Measurements from ENCODE around the gene DGCR8. TPM values are rescaled to one million over a fixed set of nuclear protein-coding genes. Genes with fewer than 3 reads are reported as not detected.

The DGCR8 gene
- total RNA-seq, 1 donor = 44.2 TPM

DNA sequence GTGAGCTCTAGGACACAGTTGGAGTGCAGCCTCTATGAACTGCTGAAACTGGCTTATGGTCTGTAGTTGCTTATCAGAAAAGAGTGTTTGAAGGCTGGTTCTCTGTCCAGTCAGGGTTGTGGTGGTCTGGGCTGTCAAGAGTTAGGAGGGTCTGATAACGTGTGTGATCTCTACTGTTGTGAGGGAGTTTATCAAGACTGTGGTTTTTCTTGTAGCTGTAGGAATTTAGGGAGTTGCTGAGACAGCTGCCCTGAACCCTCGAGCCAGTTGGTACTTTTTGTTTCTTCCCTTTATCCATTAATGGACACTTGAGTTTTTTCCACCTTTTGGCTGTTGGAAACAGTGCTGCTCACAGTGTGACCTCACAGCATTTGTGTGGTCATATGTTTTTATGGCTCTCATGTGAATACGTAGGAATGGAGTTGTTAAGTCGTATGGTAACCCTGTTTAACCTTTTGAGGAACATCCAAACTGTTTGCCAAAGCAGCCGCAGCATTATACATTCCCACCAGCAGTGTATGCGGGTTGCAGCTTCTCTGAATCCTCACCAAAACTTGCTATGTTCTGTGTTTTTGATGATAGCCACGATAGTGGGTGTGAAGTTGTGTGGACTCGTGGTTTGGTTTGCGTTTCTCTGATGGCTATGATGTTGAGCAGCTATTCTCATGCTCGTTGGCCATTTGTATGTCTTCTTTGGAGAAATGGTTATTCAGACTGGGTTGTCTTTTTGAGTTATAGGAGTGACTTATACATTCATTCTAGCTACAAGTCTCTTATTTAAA, 20.9 kb upstream of the DGCR8 start:
- Histone ChIP-seq H2AFZ (ENCODE audit: low read length) (no peak overlapping the region), H4K20me1 (ENCODE audit: insufficient read depth, low read length) (peaks cover 9% of the 10 kb centered on the region), H3K27me3 (ENCODE audit: insufficient read depth, low read length) (no peaks in the 10 kb centered on the region), H3K79me2 (ENCODE audit: insufficient read depth, low read length) (no peaks in the 10 kb centered on the region), H3K27ac (ENCODE audit: low read depth, low read length) (no peak overlapping the region), H3K4me2 (ENCODE audit: insufficient read depth, low read length) (no peak overlapping the region), H3K9me3 (ENCODE audit: low read depth, low read length) (no peaks in the 10 kb centered on the region), H3K4me1 (ENCODE audit: insufficient read depth, low read length) (no peaks in the 10 kb centered on the region), H3K4me3 (ENCODE audit: insufficient read depth, low read length) (no peak overlapping the region), H3K36me3 (ENCODE audit: insufficient read depth, low read length) (peaks cover 38% of the 10 kb centered on the region)
- TF ChIP-seq, protein P1, sequence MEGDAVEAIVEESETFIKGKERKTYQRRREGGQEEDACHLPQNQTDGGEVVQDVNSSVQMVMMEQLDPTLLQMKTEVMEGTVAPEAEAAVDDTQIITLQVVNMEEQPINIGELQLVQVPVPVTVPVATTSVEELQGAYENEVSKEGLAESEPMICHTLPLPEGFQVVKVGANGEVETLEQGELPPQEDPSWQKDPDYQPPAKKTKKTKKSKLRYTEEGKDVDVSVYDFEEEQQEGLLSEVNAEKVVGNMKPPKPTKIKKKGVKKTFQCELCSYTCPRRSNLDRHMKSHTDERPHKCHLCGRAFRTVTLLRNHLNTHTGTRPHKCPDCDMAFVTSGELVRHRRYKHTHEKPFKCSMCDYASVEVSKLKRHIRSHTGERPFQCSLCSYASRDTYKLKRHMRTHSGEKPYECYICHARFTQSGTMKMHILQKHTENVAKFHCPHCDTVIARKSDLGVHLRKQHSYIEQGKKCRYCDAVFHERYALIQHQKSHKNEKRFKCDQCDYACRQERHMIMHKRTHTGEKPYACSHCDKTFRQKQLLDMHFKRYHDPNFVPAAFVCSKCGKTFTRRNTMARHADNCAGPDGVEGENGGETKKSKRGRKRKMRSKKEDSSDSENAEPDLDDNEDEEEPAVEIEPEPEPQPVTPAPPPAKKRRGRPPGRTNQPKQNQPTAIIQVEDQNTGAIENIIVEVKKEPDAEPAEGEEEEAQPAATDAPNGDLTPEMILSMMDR (IDR thresholded peaks at IDR 0.05; ENCODE audit: extremely low read depth, low read depth, low read length) = no peak
- peak; percentile 61 for DNase-seq (ENCODE audit: insufficient read length, low spot score, missing footprints)

DNA sequence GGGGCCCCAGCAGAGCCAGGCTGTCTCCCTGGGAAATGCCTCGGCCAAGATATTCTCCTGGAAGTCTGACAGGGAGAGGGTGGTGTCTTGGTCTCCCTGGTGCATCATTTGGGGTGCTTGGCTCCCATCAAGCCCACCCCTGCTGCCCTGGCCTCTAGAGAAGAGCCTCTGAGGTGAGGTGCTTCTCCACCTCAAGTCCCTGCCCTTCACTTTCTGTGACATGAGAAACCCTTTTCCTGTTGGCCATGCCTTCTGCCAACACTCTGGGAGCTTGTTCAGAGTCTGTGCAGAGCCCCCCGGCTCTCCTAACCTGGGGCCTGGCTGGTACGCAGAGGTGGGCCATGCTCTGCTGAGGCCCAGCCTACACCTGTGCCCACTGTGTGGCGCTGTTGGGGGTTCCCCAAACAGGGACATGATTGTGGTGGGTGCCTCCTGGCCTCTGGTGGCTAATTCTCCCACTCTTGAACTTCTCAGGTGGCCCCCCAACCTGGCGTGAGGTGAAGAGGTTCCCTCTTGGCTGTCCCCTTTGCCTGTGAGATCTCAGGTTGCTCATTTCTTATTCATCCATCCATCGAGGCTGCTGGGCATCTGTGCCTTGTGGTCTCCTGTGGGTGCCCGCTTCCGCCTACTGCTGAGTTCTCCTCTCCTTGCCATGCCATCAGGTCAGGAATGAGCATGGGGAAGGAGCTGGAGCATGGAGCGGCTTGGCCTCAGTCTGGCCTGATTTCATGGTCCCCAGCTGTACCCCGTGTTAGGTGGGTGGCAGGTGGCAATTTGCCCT, 19.2 kb upstream of the DGCR8 start:
- Histone ChIP-seq H3K4me2 (ENCODE audit: insufficient read depth, low read length) (no peak overlapping the region), H3K27ac (ENCODE audit: low read depth, low read length) (no peak overlapping the region), H3K4me3 (ENCODE audit: insufficient read depth, low read length) (no peak overlapping the region), H3K27me3 (ENCODE audit: insufficient read depth, low read length) (no peaks in the 10 kb centered on the region), H3K9me3 (ENCODE audit: low read depth, low read length) (no peaks in the 10 kb centered on the region), H3K36me3 (ENCODE audit: insufficient read depth, low read length) (peaks cover 27% of the 10 kb centered on the region), H3K4me1 (ENCODE audit: insufficient read depth, low read length) (no peaks in the 10 kb centered on the region), H2AFZ (ENCODE audit: low read length) (no peak overlapping the region), H3K79me2 (ENCODE audit: insufficient read depth, low read length) (no peaks in the 10 kb centered on the region), H4K20me1 (ENCODE audit: insufficient read depth, low read length) (peaks cover 9% of the 10 kb centered on the region)
- TF ChIP-seq, protein P1 (IDR thresholded peaks at IDR 0.05; ENCODE audit: extremely low read depth, low read depth, low read length) = no peak
- peak; percentile 66 for DNase-seq (ENCODE audit: insufficient read length, low spot score, missing footprints)

DNA sequence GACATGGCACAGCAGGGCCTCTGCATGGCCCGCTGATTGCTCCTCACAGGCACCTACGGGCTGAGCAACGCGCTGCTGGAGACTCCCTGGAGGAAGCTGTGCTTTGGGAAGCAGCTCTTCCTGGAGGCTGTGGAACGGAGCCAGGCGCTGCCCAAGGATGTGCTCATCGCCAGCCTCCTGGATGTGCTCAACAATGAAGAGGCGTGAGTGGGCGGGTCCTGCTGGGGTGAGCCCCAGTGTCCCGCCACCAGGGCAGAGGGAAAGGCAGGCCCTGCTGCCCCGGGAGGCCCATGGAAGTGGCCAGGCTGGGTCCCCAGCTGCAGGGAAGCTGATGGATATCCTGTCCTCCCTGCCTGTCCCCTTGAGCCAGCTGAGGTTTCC, 18.6 kb upstream of the DGCR8 start:
- TF ChIP-seq, protein P1 (IDR thresholded peaks at IDR 0.05; ENCODE audit: extremely low read depth, low read depth, low read length) = no peak
- H3K36me3 ChIP-seq (ENCODE audit: insufficient read depth, low read length) = peaks cover 27% of the 10 kb centered on the region
- H3K9me3 ChIP-seq (ENCODE audit: low read depth, low read length) = no peaks in the 10 kb centered on the region
- no peaks in the 10 kb centered on the region for H3K4me1 ChIP-seq (ENCODE audit: insufficient read depth, low read length)
- no peak overlapping the region for H3K4me3 ChIP-seq (ENCODE audit: insufficient read depth, low read length)
- H2AFZ ChIP-seq (ENCODE audit: low read length) = no peak overlapping the region
- peaks cover 9% of the 10 kb centered on the region for H4K20me1 ChIP-seq (ENCODE audit: insufficient read depth, low read length)
- H3K4me2 ChIP-seq (ENCODE audit: insufficient read depth, low read length) = no peak overlapping the region
- no peaks in the 10 kb centered on the region for H3K27me3 ChIP-seq (ENCODE audit: insufficient read depth, low read length)
- no peak overlapping the region for H3K27ac ChIP-seq (ENCODE audit: low read depth, low read length)
- DNase-seq (ENCODE audit: insufficient read length, low spot score, missing footprints) = peak; percentile 68
- H3K79me2 ChIP-seq (ENCODE audit: insufficient read depth, low read length) = no peaks in the 10 kb centered on the region

Measured in osteoblast (primary cell).